GM19452 (cell line): ENCODE results near the gene SYNGR3.

Source experiments
- ATAC-seq: cut with Tn5 transposase; IDR thresholded peaks from one replicate; pipeline ENCODE4 v1.9.1; 2021; ENCODE audit not compliant: unreplicated experiment

The SYNGR3 gene

GRCh38 chr16:1976951-1977874 lies 12.6 kb upstream of the SYNGR3 start:
- no peak for ATAC-seq

DNA sequence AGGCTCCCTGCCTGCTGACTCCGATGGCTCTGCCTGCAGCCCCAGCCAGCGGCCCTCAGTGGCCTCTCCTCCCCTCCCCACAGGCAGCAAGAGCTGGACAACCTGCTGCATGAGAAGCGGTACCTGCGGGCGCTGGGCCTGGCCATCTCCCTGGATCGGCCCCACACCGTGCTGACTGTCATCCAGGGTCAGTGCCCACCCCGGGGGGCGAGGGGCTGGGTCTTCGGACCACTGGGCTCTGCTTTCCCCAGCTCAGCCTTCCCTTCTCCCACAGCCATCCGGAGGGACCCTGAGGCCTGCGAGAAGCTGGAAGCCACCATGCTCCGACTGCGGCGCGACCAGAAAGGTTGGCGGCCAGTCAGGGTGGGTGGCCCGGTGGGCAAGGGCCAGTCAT lies 11.9 kb upstream of the SYNGR3 start:
- no peak for ATAC-seq

DNA sequence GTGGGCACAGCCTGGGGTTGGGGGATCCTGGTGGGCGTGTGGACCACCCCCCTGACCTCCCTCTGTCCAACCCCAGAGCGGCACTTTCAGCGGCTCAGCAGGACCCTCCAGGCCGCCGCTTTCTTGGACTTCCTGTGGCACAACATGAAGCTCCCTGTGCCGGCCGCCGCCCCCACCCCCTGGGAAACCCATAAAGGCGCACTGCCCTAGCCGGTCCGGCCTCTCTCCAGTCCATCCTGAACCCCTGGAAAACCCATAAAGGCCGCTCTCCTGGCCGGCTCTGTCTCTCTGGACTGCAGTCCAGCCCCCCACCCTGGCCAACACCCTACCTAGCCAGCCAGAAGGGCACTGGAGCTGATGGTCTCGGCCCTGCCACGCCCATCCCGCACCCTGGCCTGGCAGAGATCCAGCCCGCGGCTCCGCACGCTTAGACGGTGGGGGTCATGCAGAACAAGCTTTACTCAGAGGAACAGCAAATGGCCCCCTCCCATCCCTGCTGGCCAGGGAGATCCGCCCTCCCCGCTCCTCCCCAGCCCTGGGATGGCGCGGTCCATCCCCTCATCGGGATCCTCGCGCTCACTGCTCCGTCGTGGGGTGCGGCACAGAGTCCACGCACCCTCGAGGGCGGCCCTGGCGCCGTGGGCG lies 11.2 kb upstream of the SYNGR3 start:
- no peak for ATAC-seq

DNA sequence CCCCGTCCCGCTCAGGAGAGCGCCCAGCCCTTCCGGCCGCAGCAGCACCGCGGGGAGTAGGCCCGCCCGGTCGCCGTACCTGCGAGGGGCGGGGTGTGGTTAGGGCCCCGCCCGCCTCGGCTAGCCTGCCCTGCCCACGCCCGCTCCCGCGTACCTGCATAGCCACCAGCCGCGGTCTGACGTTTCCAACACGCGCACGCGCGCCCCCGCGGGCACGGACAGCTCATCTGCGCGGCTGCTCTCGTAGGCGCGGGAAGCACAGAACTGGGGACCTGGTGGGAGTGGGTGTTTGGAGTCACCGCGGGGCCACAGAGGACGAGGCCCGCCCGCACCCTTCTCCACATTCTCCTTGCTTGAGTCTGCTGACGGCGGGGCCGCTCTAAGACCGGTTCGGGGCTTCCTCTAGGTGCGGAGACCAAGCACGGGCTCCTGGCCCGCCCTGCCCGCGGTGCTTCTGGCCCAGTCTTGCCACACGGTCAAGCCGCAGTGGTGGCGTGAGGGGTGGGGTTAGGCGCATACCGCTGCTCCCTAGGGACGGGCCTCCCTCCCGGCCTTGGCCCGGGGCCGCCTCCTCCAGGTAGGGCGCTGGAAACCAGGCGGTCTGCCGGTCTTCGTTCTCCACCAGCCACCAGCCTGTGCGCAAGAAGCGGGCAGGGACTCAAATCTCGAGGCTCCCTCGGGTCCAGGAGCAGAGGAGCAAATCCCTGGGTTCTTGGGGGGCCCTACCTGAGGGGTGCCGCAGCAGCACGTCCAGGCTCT lies 10.3 kb upstream of the SYNGR3 start:
- ATAC-seq, result no peak

- no peak for ATAC-seq
Measured at GRCh38 chr16:1980030-1980769, 9.6 kb upstream of the SYNGR3 start.

DNA sequence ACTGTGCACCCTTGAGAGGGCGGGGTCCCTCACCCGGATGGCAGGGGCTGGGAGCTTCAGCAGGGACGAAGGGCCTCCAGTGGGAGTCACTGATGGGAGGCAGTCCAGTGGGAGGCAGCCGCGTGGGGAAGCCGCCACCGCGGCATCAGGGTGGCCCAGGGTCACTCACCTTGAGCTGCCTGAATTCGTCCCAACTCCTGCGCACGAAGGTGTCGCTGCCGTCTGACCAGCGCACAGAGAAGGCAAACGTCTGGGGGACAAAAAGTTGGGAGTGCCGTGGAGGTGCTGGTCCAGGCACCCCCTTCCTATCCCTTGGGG lies 9.0 kb upstream of the SYNGR3 start:
- no peak for ATAC-seq

- ATAC-seq, result no peak
Measured at GRCh38 chr16:1981398-1981836, 8.4 kb upstream of the SYNGR3 start, which contains the start of gene NOXO1. NOXO1 (minus strand) TSS chr16:1981469; CDS start chr16:1981179, 290 bp downstream.

GRCh38 chr16:1982013-1982433 lies 7.7 kb upstream of the SYNGR3 start:
- no peak for ATAC-seq

DNA sequence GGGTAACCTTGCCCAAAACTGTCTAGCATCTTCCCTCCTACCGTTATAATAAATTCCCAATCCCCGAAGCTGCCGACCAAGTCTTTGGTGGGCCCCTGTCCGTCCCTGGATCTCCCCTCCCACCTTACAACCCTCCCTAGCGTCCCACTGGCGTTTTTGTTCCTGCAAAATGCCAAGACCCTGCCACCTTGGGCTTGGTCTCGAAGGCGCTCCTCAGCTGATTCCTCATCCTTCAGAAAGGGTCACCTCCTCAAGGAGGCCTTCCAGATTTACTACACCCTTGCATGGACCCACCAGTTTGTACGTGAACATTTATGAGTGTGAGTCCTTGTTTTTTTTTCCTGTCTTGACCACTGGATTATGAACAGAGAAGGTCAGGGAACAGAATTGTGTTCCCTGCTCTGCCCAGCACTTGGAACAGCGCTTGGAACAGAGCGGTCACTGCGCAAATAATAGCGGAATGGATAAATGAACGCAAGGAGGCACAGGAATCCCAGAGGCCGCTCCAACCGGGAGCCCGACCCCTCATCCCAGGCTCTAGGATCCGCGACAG lies 6.7 kb upstream of the SYNGR3 start:
- no peak for ATAC-seq

- ATAC-seq, result peak; percentile 66
Measured at GRCh38 chr16:1983544-1984346, 6.0 kb upstream of the SYNGR3 start, which contains the start of gene GFER. GFER (plus strand) TSS chr16:1984193; CDS start chr16:1984219, 26 bp downstream.

- no peak for ATAC-seq
Measured at GRCh38 chr16:1984347-1985225, 5.2 kb upstream of the SYNGR3 start.

DNA sequence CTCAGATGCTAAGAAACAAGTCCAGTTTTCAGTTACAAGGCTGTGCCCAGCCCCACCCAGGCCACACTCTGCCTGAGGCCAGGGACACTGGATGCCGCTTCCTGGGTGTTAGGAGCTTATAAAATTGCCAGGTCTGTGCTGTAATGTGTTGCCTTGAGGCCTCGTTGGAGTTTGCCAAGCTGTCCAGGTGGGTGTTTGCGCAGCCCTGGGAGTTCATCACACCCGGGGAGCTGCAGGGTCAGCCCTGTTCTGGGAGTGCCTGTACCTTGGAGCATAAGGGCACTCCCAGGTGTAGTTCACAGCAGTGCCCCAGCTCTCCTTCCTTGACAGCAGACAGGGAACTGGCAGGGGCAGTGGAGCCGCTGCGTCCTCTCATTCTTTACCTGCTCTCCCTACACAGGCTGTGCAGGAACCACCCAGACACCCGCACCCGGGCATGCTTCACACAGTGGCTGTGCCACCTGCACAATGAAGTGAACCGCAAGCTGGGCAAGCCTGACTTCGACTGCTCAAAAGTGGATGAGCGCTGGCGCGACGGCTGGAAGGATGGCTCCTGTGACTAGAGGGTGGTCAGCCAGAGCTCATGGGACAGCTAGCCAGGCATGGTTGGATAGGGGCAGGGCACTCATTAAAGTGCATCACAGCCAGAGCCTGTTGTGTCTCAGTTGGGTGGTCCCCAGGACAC lies 4.2 kb upstream of the SYNGR3 start:
- ATAC-seq, result no peak

DNA sequence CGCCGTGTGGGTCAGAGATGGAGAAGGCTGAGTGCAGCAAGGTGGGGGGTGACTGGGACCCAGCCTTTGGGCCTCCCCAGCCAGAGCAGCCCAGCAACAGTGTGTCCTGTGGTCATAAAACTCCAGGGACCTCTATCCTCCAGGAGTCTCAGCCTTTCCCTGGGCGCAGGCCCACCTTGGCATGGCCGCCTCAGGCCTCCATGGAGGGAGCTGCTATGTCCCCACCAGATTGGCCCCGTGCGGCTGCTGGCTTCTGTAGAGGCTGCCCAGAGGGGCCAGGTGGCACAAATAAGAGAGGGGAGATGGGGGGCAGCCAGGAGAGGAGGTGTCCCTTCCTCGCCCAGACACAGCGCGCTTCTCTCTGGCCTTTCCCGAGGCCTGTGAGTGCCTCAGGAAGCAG lies 2.6 kb upstream of the SYNGR3 start:
- ATAC-seq, result no peak

DNA sequence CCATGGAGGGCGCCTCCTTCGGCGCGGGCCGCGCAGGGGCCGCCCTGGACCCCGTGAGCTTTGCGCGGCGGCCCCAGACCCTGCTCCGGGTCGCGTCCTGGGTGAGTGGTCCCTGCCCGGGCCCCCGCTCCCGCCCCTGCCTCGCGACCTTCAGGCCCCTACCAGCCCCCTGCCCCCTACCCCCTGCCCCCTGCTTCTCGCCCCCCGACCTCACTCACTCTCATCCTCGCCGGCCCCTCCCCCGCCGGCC lies 256 bp downstream of the SYNGR3 start:
- ATAC-seq, result no peak

DNA sequence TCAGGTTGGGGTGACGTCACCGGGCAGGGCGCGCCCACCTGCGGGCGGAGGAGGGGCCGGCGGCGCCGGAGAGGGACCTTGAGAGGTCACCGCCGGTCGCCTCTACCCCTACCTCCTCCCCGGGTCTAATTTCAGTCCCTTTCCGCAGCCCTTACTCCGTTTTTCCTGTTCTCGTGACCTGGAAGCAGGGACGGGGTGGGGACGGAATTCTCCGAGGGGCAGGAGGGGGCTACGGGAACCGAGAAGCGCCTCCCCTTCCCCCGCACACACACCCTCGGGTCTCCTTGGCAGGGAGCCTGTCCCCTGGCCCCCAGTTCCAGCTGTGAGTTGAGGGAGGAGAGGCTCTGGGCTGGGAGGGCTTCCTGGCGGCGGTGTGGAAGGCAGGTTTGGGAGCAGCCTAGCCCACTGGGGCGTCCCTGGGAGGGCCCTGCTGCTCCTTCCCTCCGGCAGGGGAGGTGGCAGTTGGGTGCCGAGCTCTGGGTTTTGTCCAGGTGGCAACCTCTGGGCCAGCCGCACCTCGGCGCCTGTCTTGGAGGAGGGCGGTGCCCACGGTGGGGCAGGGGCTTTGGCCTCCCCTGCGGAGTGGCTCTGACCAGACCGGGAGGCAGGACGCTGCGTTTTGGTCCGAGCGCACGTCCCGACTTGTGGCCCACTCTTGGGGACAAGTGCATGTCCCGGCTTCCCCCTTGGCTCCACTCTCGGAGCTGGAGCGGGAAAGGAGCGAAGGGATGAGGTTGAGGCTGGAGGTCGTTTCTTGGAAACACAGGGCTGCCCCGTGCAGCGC lies 773 bp downstream of the SYNGR3 start:
- ATAC-seq, result no peak

DNA sequence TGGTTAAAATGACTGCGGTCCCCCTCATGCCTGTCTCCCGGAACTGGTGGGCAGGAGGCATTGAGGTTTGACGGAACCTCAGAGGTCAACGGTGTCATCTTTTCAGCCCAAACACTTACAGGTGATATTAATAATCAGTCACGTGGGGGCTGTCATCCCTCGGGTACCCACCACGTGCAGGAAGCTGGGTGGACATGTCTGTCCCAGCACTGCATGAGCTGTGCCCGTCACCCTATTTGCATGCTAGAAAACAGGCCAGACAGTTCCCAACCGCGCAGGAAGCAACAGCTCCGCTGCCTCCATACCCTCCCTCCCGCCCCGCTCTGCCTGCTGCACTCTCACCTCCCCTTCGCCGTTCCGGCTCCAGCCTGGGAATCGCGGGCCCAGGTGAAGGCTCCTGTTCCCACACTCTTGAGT lies 1.4 kb downstream of the SYNGR3 start:
- no peak for ATAC-seq

DNA sequence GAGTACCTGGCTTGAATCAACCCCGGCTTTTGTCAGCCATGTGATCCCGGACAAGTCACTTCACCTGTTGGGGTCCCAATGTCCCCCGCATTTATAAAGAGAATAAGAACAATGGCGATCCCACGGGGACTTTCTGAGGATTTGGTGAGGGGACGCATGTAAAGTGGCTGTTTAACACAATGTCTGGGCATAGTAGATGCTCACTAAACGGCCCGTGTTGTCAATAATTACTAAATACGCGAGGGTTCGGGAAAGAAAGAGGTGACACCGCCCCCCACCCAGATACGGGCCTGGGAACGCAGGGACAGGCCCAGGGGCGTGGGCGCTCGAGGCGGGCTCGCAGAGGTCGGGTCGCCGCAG lies 1.8 kb downstream of the SYNGR3 start:
- ATAC-seq, result no peak
